Activated CD4-positive, alpha-beta T cell treated with anti-CD3 and anti-CD28 coated beads, Interleukin-2, amount 50 U/mL, for 4 hours (primary cell): Measurements from ENCODE around the gene GPR33.
"Not testable (repeated sequence)": the region's sequence is repeated elsewhere in the genome, so short reads cannot be mapped to it uniquely, and the experiment has no call there.

Source experiments
- DNase-seq, 2 experiments: peaks; one replicate each; pipeline ENCODE4 v3.0.0-alpha.2; 2020

The GPR33 gene, protein sequence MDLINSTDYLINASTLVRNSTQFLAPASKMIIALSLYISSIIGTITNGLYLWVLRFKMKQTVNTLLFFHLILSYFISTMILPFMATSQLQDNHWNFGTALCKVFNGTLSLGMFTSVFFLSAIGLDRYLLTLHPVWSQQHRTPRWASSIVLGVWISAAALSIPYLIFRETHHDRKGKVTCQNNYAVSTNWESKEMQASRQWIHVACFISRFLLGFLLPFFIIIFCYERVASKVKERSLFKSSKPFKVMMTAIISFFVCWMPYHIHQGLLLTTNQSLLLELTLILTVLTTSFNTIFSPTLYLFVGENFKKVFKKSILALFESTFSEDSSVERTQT

DNA sequence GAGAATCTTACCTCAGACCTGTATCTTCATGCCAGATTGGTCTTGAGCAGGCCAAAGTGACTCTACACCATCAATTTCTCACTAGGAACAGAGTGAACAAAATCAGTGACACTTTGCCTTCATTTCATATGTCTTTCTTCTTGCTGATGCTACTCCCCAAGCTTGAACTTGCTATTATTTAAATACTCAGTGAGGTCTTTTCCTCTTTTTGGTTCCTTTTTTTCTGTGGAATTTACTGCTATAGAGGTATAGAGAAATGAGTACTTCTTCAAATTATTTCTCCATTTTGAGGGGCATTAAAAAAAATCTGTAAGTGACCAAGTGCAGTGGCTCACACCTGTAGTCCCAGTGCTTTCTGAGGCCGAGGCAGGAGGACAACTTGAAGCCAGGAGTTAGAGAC lies at the start of gene GPR33:
TSS of gene GPR33 (minus strand) at position 154 of the 400 bp plus-strand sequence. CDS start 4,074 bp downstream, outside the sequence.
- no peak for DNase-seq

DNA sequence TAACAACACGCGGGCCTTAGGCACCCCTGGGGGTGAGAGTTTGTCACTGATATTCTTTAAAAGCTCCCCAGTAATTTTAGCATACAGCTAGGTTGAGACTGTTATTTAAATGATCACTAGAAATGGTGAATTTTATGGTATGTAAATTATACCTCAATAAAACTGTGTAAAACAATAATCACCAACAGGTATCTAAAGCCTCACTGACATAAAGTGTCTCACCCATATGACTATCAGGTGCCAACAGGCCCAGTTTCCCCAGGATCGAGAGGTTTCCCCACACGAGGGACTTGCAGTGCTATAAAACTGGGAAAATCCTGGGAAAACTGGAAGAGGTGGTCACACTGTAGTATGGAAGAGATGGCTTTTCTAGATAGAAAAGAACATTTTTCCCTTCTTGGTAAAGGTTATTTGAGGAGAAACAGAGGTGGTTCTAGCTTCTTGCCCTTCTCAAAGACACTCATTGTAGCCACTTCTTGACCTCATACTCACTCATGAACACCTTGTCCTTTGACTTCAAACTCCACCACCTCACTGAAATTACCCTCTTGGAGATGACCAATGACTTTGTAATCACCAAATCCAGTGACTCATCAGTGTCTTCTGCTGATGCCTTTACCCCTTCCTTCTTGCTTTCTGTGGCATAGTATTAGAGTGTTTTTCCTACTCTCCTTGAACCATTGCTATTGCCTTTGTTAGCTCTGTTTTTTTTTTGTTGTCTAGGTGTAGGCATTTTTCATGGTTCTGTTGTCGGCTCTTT lies 48.5 kb upstream of the GPR33 start:
- no peak for DNase-seq

DNA sequence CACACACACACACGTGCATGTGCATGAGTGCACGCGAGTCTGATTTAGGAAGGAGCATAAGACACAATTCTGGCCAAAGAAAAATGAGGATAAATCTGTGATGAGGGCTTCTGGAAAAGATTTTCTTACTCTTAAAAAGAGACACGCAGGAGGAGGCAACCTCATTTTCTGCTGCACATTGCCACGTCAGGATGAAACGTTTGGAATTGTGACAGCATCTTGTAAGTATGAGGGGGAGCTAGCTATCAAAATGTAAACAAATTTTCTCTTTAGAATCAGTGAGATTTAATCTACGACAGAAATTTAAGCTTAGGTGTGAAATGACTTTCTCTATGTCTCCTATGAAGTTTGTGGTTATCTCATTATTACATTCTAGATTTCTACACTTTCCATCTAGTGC lies 42.3 kb upstream of the GPR33 start:
- no peak for DNase-seq

DNA sequence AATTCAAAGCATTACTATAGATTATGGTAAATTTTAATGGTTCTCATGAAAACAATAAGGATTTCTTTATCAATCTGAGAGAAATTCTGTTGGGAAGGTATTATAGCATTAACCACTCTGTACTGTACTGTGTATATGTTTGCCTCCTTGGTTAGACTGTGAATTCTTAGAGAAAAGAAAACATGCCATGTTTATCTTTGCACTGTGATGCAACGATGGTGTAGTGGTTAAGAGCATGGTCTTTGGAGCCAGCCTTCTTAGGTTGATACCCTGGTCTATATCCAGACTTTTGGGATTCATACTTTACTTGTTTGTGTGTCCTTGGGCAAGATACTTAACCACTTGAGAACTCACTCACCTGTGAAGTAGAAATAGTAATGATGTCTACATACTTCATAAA lies 41.2 kb upstream of the GPR33 start:
- no peak for DNase-seq

DNA sequence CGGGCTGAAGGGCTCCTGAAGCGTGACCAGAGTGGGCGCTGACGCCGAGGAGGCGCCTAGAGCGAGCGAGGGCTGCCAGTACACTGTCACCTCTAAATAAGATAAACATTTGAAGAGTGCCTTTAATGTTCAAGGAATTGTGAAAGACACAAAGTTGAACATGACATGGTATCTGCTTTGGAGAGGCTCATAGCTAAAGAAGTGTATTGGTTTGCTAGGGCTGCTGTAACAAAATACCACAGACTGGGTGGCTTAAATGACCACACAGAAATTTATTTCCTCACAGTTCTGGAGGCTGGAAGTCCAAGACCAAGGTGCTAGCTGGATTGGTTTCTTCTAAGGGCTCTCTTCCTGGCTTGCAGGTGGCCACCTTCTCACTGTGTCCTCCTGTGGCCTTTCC lies 39.7 kb upstream of the GPR33 start:
- DNase-seq: no peak

DNA sequence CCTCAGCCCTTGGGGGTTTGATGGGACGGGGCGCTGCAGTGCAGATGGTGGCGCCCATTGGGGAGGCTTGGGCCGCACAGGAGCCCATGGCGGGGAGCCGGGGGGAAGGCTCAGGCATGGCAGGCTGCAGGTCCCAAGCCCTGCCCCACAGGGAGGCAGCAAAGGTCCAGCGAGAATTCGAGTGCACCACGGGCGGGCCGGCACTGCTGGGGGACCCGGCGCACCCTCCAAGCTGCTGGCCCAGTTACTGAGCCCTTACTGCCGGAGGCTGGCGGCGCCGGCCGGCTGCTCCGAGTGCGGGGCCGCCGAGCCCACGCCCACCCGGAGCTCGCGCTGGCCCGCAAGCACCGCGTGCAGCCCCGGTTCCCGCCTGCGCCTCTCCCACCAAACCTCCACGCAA lies 39.2 kb upstream of the GPR33 start:
- DNase-seq: no peak

DNA sequence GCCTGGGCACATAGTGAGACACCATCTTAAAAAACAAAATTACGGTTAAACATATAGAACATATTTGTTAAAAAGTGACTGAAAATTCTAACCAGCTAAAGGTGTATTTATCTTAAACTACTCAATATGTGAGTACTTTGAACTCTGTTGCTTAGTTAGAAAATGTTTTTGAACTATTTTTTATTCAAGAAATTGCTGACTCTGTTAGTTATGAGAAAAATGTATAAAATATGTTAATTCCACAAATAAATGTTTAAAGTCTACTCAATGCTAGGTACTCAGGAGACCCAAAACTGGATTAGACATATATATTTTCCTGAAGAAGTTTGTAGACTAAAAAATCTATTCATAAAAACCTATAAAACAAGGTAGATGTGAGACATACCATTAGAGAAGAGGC lies 23.0 kb upstream of the GPR33 start:
- no peak for DNase-seq

DNA sequence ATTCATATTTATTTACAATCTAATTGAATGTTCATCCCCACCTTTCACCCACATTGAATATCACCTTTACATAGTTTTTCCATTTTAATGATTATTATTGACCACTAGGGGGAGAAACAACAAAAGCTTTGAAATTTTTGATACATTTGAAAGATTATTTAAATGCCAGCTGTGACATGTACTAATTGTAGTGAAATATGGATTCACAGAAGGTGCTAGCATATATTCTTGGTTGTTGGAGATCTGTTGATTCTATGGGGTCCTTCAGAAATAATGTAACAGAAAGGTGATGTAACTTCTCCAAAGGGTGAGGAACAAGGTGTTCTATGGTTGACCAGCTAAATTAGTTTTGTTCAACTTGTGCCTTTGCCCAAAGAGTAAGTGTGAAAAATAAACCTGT lies 22.4 kb upstream of the GPR33 start:
- no peak for DNase-seq

DNA sequence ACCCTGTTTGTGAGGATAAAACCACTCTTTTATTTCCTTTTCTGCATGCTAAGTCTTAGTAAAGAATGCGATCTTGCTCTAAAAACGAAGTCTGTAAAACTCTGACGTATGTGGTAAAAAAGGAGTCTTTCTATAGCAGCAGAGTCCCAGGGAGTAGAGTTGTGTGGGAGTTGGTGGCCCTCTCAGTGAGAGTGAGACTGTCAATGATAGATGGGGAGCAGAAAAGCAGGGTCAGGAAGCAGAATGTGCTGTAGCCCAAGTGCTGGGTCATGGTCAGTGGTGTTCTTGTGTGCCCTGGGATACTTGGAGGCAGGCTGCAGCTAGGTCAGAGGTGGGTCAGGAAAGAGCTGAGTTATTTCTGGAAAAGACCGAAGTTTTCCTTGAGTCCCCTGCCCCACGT lies 20.3 kb upstream of the GPR33 start:
- no peak for DNase-seq

DNA sequence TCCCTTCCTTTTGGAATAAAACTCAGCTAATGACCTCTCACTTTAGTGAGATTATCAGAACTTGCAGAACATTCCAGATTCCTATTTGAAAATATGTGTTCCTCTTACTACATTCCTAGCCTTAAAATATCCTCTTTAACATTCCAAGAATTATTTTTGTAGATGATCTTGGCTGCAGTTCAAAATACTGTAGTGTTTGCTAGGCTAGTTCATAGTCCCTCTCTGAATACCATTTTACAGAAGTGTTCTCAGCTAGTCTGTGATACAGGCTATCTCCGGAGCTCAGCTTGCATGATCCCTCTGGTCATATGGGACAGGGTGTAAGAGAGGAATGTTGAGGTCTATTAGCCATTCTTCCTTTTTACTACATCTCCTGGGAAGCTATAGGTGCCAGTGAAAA lies 17.6 kb upstream of the GPR33 start:
- no peak for DNase-seq

DNA sequence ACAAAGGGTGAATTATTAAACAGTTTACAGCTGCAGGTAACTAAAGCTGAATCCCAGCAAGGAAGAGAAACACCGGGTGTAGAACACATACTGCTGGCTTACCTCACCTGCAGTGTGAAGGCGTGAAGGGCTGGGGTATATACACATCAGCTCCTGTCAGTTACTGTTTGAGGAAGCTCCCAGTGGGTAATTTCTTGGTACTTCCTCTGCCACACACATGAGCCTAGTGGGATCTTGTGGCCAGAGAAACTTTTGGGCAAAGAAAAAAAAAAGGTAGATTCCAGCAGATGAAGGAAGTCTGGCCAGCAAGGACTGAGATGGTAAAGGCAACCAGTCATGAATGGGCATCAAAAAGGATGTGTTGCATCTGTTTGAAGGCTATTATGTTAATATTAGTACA lies 14.0 kb upstream of the GPR33 start:
- no peak for DNase-seq

DNA sequence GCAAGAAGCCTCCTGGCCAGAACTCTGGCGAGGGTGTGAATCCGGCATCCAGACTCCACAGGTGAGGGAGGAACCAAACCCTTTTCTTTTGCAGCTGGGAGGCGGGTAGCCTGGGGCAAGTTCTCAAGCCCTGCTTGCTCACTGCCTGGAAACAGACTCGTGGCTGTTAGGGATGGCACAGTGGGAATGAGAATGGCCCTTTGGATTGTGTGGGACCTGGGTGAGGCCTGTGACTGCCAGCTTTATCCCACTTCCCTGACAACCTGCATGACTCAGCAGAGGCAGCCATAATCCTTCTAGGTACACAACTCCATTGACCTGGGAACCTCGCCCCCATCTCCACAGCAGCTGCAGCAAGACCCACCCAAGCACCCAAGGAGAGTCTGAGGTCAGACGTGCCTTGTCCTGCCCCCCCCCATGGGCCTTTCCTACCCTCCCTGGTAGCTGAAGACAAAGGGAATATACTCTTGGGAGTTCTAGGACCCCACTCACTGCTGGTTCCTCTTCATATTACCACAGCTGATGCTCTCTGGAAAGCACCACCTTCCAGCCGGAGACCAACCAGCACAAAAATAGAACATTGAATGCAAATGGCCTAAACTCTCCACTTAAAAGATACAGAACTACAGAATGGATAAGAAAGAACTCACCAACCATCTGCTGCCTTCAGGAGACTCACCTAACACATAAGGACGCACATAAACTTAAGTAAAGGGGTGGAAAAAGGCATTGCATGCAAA lies 5.1 kb upstream of the GPR33 start:
- no peak for DNase-seq

DNA sequence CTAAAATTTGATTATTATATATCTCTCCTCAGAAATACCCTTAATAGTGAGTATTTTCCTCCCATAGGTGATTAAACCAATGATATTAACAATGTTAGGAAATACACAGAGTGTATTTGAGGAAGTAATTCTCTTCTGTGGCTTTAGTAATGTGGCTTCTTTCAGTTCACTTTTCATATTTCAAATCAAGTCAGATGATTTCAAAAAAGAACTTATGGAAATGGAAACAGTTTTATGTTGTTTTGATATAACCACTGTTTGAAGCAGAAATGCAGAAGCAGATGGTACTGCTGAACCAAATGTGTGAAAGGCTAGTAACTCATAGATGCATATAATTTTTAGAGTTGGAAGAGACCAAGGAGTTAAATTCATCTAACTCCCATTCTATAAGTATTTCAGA lies 1.9 kb upstream of the GPR33 start:
- DNase-seq: no peak

DNA sequence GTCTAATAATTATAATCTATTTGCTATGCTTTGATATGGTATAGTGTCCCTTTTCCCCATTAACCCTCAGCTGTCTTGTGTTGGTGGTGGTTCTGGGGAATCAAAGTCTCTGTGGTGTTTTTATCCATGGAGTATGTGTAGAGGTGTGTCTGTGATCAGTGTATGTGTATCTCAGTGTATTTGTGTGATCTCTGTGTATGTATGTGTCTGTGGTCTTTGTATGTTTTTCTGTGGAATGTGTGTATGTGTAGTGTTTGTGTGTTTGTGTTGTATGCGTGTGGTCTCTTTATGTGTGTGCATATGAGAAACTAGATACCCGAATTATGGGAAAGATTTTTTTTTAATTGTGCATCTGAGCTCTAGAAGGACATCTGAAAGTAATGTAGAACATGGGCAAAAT lies 1.1 kb downstream of the GPR33 start:
- no peak for DNase-seq

DNA sequence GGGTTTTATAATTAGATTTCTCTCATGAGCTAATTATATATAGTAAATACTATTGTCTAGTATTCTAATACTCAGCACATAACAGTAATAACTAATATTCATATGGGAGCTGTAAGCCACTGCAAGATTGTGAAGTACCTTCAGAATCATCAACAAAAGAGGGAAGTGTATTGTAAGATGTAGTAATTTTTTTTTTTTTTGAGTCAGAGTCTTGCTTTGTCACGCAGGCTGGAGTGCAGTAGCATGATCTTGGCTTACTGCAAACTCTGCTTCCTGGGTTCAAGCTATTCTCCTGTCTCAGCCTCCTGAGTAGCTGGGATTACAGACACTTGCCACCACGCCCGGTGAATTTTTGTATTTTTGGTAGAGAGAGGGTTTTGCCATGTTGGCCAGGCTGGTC lies 3.1 kb downstream of the GPR33 start:
- DNase-seq: no peak

DNA sequence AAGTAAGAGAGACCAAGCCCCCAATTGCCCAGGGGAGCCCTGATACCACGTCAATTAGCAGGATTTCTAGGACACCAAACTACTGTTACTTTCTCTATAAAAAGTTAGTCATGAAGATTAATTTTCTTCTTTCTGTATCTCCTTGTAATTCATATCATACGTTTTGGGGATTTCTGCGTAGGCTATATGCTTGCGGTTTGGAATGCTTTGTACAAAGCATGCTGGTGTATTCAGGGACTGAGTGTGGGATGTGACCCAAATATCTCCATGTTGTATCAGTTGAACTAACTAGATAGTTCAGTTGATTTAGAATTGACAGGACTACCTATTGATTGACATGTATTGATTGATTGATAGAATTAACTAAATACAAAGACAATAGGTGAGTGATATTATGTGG lies 7.7 kb downstream of the GPR33 start:
- no peak for DNase-seq

DNA sequence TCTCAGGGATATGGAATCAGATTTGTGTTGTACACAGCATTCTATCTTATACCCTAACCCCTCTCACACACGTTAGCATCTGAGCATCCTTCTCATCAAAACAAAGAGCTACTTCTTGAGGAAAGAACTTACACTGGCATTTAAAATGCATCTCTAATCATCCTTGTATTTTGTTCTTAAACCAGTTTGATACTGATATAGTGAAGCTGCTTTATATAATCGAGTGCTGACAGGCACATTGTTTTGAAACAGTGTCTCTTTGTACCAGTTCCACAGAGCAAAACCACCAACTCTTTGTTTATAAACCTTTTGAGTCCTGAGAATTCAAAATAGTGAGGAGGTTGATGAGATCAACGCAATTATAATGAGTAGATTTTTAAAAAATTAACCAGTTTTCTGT lies 8.8 kb downstream of the GPR33 start:
- no peak for DNase-seq

DNA sequence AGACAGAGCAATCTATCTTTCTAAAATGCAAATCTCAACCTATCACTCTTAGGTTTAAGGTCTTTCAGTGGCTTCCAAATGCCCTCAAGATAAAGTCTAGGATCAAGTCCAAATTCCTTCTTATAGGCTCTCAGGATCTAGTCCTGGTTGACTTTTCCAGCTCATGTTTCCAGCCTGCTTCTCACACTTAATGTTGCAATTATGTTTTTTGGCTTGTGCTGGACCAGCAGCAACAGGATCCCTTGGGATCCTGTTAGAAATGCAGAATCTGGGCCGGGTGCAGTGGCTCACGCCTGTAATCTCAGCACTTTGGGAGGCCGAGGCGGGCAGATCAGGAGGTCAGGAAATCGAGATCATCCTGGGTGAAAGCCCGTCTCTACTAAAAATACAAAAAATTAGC lies 10.6 kb downstream of the GPR33 start:
- DNase-seq: no peak

DNA sequence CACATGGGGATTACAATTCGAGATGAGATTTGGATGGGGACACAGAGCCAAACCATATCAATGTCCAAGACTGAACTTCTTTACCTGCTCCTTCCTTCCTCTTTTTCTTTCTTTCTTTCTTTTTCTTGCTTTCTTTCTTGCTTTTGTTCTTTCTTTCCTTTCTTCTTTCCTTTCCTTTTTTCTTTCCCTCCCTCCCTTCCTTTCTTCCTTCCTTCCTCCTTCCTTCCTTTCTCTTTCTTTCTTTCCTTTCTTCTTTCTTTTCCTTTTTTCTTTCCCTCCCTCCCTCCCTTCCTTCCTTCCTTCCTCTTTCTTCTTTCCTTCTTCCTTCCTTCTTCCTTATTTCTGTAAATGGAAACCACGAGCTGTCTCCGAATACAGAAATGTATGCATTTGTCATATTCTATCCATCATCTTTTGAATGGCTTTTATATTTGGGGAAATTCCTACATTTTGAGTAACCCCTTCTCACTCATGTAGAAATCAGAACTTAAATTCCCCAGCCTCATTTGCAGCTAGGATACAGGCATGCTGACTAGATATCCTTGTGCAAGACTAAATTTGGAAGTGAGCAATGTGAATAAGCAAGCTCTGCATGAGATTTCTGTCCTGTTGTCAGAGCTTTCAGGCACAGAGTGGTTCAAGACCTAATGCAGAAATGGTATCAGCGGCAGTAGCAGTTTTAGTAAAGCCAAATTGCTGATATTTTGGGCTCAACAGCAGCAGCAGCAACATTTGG lies 11.5 kb downstream of the GPR33 start:
- DNase-seq: no peak

DNA sequence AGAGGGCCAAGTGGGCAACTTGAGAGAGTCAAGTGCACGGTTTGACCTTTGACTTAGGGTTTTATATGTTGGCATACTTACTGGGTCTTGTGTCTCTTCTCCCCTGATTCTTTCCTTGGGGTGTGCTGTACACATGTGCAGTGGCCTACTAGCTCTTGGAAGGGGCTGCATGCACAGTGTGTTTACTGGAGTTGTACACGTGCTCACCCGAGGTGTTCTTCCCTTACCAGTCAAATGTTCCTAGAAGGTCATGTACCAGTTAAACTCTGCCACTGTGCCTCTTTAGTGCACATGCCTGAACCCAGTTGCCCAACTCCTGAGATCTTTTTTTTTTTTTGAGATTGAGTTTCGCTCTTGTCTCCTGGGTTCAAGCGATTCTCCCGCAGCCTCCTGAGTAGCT lies 21.3 kb downstream of the GPR33 start:
- no peak for DNase-seq

DNA sequence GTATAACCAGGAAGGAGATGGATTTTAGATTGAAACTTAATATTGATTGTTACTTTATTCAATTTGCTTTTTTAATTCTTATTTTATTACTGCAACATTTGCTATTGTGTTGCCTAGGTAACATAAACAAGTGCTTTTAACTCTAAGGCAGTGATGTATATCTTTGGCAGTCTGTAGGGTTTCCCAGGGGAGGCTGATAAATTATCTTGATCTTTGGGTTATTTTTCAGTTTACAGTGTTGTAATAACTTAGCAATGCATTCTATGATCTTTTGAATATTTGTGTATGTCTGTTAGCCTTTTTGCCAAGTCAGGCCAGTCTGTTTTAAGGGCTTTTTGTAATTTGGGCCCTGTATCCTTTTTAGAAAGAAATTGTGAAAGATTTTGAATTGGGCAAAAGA lies 22.7 kb downstream of the GPR33 start:
- DNase-seq: no peak

DNA sequence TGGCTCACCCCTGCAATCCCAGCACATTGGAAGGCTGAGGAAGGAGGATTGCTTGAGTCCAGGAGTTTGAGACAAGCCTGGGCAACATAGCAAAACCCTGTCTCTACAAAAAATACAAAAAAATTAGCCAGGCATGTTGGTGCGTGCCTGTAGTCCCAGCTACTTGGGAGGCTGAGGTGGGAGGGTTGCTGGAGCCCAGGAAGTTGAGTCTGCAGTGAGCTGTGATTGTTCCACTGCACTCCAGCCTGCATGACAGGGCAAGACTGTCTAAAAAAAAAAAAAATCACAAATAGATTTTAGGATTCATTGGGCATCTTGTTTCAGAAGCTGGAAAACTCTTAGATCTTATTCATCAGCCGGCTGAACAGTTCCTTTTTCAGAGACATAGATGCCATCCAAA lies 25.4 kb downstream of the GPR33 start:
- not testable (repeated sequence) for DNase-seq

DNA sequence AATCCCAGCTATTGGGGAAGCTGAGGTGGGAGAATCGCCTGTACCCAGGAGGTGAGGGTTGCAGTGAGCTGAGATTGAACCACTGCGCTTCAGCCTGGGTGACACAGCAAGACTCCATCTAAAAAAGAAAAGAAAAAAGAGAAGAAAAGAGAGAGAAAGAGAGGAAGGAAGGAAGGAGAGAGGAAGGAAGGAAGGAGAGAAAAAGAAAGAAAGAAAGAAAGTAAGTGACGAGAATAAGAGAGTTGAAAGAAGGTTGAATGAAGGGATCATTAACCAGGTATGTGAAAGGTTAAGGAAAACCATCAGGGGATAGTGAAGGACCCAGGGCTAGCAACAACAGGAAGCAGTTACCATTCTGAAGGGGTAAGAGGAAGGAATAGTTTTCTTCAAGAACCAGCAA lies 26.3 kb downstream of the GPR33 start:
- DNase-seq: no peak
